NCI-H82 (cell line): ENCODE results near the gene PDE1A.

Experiments used
- DNase-seq: peaks from one replicate; lab custom pipeline; 2025; lab: John Stamatoyannopoulos, UW

PDE1A gene

GRCh38 chr2:182128821-182129707 is 297.8 kb downstream of the PDE1A start:
- DNase-seq, result no peak

GRCh38 chr2:182117196-182117595 is 309.6 kb downstream of the PDE1A start:
- DNase-seq, result no peak

DNA sequence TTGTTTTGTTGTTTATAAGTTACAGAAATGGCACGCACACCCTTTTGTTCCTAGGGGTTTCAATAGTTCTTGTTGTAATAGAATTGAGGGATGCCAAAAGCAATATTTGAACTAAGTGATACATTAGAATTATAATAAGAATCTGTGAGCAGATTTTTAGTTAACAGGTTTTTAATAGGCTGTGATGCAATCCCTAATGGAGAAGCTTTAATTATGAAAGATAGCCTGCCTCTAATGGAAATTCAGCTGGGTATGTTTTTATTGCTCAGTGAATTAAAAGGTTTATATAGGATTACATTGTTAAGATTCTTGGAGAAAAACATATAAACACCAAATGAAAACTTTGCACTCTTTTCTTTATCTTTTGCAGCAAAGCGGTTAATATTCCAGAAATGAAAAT is 310.1 kb downstream of the PDE1A start:
- no peak for DNase-seq

DNA sequence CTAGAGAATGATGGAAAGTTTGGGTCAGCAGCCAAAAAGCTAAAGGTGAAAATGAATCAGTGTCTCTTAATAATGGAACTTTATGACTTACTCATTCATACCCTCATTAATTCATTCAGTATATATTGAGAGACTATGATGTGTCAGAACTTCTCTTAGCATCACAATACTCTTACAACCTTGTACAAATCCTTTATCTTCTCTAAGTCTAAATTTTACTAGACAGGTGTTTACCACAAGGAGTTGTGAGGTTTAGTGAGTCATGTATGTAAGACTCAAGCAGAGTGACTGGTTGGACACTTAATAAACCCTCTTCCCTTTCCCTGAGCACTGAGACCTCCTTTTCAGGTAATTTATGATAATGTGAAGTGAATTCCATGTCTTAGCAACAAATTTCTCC is 311.6 kb downstream of the PDE1A start:
- DNase-seq, result no peak

DNA sequence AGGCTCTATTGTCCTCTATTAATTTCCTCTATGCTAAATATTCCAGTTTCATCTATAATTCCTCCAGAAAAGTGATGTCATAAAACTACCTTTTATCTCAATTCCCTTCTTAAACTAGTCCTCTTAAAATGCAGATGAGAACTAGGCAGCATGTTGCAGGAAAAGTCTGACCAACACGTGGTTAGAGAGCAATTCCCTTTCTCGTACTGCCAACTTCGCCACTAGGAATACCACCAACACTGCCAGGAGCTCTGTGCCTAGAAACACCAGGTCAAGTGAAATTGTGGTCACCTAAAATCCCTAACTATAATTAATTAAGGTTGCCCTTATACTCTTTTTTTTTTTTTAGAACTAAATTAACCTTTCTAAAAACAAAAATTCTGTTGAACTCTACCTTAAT is 313.5 kb downstream of the PDE1A start:
- DNase-seq, result no peak

DNA sequence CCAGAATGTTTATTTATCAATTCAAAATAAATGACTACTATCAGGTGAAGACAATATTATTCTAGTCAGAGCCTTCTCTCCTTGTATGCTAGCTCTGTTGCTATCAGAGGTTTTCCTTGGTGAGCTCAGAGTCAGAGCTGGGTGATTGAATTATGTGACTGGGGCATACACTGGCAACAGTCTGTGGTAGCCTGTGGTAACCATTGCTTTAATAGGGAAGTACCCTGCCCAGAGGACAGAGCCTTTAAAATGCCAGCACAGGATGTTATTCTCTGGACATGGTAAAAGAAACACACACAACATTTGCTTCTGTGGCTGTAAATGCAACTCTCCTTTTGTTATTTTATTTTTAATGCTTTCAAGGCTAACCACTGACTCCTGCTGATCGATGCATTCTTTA is 316.5 kb downstream of the PDE1A start:
- DNase-seq, result no peak

GRCh38 chr2:182103526-182103925 is 323.3 kb downstream of the PDE1A start:
- DNase-seq, result no peak

DNA sequence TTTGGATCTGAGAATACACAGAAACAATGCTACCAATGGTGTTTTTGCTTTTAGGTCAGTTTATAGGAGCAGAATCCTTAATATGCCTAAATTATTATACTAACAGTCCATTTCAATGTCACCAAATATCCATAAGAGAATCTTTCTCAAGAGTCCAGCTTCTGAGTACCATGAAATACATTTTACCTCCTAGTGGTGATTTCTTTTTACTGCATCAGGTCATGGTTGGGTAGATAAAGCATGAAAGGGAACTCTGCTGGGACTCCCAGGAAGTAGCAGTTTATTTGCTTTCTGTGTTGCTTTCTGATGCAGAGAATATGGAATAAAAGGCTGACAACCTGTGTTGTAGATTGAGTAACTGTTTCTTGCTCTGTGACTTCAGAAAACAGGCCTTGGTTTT is 325.6 kb downstream of the PDE1A start:
- peak; percentile 15 for DNase-seq

DNA sequence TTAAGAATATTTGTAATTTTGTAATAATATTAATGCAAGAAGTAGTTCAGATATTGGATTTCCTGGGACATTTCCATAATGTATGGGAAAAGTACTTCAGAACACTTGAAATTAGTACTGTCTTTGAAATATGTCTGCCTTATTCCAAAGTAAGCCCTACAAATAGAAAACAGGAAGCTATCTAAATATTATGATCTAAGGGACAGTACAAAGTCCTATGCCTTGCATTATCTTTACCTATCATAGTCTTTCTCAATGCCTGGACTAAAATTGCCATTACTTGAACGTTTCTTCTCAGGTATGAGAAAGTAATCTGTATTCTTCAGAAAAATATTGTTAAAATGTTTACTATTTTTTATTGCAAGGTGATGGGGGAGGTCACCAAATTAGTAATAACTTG is 328.2 kb downstream of the PDE1A start:
- DNase-seq, result no peak

GRCh38 chr2:182097571-182098164 is 329.2 kb downstream of the PDE1A start:
- DNase-seq, result no peak

DNA sequence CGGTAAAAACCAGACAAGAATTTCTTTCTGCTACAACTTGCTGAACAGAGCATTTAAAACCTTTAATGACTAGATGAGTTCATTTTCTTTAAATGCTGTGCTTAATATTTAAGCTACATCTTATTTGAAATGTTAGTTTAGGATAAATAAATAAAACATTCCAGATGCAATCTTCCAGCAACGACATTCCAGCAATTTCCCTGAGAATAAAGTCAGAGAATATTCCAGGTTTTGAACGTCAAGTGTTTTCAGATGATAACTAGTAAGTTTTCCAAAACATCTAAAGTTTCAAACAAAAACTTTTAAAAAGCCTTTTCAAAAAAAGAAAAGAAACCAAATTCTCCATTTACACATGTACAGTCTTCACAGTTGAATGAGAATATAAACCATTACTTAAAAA is 336.4 kb downstream of the PDE1A start:
- DNase-seq, result no peak
